Vagina (tissue), 2 donors: ENCODE data around the gene HUNK. TPM values are rescaled to one million over a fixed set of nuclear protein-coding genes. Genes with fewer than 3 reads are reported as not detected.

Source experiments
- DNase-seq, 2 donors: peaks; one replicate each; pipeline ENCODE4 v3.0.0-alpha.2; 2017; ENCODE audit errors: extremely low spot score in 2 of 2
- H3K27ac ChIP-seq: fragments of 200-600 bp; sonication (generic); one replicate; pipeline ENCODE4 v1.5.1; 2019
- H3K27me3 ChIP-seq: fragments of 200-600 bp; sonication (generic); one replicate; pipeline ENCODE4 v1.5.1; 2019
- H3K36me3 ChIP-seq, 2 donors: fragments of 200-600 bp; sonication (generic); one replicate each; pipeline ENCODE4 v1.5.1; 2017 to 2019
- H3K4me1 ChIP-seq: fragments of 200-600 bp; sonication (generic); one replicate; pipeline ENCODE4 v1.5.1; 2019
- H3K4me3 ChIP-seq, 2 donors: fragments of 200-600 bp; sonication (generic); 1 replicate in 1 of 2; 2 replicates in 1 of 2; pipeline ENCODE4 v1.5.1; 2016 to 2019
- H3K9me3 ChIP-seq: fragments of 200-600 bp; sonication (generic); one replicate; pipeline ENCODE4 v1.5.1; 2019
- POLR2A ChIP-seq, 2 donors: fragments of 450-650 bp; IDR thresholded peaks; one replicate each; pipeline ENCODE4 v1.6.1; 2017; ENCODE audit warnings: antibody characterized with exemption in 2 of 2, mild to moderate bottlenecking in 2 of 2, moderate library complexity in 2 of 2
- POLR2AphosphoS5 ChIP-seq, 2 donors: sonication (generic); formaldehyde crosslinking; IDR thresholded peaks; one replicate each; pipeline ENCODE4 v1.9.0; 2017; ENCODE audit warnings: antibody characterized with exemption in 2 of 2, mild to moderate bottlenecking in 2 of 2, low read depth in 1 of 2; ENCODE audit not compliant: insufficient read depth in 1 of 2
- intact Hi-C: fragments of 100-400 bp; cut with DNase I; formaldehyde crosslinking; loops from one replicate; pipeline ENCODE4 v1.15.1; 2023
- total RNA-seq: library from RNA; depleted of rRNA; stranded (reverse); fragments of >200 nt; gene quantifications from one replicate; pipeline ENCODE4 v1.2.3, GENCODE V29; 2016
- TF ChIP-seq, protein P1 (sequence below), 3 experiments: fragments of 450-650 bp in 2 of 3; fragments of 200-600 bp in 1 of 3; sonication (generic) in 1 of 3; IDR thresholded peaks; one replicate each; pipeline ENCODE4 v1.5.1; 2017 to 2019; ENCODE audit warnings: antibody characterized with exemption in 3 of 3, mild to moderate bottlenecking in 2 of 3, moderate library complexity in 2 of 3

Gene HUNK
- total RNA-seq, 1 donor from 2014 or later: 0.74 TPM

DNA sequence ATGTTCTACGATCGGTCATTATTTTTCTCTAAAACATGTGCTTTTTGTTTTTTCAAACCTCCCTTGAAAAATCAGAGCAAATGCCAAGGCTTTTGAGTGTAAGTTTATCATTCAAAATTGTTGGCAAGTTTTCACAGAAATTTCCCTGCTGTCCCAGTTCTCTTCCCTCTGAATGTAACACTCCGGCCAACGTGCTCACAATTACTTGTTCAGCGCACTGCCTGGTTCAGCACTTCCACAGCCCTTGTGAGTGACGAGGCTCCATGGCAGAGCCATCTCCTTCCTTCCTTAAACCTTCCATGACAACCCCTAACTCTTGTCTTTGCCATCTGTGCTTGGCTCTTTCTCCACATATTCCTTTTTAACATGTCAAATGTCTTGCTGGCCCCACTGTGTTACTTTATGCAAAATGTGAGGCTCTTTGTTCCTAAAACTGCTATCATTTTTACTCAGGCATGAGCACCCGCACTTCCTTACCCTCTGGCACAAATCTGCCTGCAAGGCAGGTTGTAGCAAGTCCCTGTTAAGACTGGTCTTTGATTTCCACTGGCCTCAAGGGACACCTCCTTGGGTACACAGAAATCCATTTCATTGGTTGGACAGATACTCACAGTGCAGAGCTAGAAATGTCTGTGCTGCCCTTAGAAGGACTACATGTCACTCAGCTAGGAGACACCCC, 142.8 kb downstream of the HUNK start:
- Histone ChIP-seq H3K27ac (no peak overlapping the region), H3K4me1 (peaks cover under 1% of the 10 kb centered on the region), H3K36me3 (no peaks in the 10 kb centered on the region), H3K27me3 (no peaks in the 10 kb centered on the region), H3K9me3 (no peaks in the 10 kb centered on the region), H3K4me3 (no peak overlapping the region)
- no peak for TF ChIP-seq POLR2A (IDR thresholded peaks at IDR 0.05)
- DNase-seq: no peak
- intact Hi-C loops: no loop called here

DNA sequence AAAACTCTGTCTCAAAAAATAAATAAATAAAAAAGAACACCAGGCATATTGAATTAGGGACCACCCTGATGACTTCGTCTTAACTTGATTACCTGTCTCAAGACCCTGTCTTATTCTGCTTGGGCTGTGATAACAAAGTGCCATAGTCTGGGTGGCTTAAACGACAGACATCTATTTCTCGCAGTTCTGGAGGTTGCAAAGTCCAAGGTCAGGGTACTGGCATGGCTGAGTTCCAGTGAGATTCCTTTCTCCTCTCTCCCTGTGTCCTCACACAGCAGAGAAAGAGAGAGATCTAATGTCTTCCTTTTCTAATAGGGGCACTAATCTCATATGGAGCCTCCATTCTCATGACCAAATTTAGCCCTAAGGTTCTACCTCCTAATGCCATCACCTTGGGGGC, 145.6 kb downstream of the HUNK start:
- no peak overlapping the region for H3K4me3 ChIP-seq
- no peak for DNase-seq

DNA sequence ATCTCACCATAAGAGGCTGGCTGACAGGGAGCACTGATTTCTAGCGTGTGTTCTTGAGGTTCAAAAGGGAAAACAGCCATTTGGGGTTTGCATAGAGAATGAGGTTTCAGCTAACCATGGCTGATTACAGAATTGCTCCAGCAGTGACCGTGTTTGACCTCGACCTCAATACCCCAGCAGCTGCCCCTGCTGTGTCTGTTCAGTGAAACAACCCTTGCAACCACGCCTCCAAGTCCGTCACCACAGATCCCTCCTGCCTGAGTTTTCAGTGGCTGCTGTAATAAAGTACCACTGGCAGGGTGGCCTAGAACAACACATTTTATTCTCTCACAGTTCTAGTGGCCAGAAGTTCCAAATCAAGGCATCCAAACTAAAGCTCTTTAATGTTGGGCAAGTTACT, 147.7 kb downstream of the HUNK start:
- no peak overlapping the region for H3K27ac ChIP-seq
- peaks cover 19% of the 10 kb centered on the region for H3K4me1 ChIP-seq
- H3K9me3 ChIP-seq: no peaks in the 10 kb centered on the region
- H3K36me3 ChIP-seq: no peaks in the 10 kb centered on the region
- DNase-seq: no peak
- H3K4me3 ChIP-seq: no peak overlapping the region
- intact Hi-C loops: no loop called here
- no peaks in the 10 kb centered on the region for H3K27me3 ChIP-seq
- TF ChIP-seq, protein P1, sequence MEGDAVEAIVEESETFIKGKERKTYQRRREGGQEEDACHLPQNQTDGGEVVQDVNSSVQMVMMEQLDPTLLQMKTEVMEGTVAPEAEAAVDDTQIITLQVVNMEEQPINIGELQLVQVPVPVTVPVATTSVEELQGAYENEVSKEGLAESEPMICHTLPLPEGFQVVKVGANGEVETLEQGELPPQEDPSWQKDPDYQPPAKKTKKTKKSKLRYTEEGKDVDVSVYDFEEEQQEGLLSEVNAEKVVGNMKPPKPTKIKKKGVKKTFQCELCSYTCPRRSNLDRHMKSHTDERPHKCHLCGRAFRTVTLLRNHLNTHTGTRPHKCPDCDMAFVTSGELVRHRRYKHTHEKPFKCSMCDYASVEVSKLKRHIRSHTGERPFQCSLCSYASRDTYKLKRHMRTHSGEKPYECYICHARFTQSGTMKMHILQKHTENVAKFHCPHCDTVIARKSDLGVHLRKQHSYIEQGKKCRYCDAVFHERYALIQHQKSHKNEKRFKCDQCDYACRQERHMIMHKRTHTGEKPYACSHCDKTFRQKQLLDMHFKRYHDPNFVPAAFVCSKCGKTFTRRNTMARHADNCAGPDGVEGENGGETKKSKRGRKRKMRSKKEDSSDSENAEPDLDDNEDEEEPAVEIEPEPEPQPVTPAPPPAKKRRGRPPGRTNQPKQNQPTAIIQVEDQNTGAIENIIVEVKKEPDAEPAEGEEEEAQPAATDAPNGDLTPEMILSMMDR (IDR thresholded peaks at IDR 0.05): no peak
- TF ChIP-seq POLR2A (IDR thresholded peaks at IDR 0.05) (no peak), POLR2AphosphoS5 (IDR thresholded peaks at IDR 0.05; ENCODE audit: insufficient read depth in 1 of 2, low read depth in 1 of 2) (no peak)

More for the DNA sequence above, 145.6 kb downstream of the HUNK start:
- H3K9me3 ChIP-seq: no peaks in the 10 kb centered on the region
- TF ChIP-seq POLR2A (IDR thresholded peaks at IDR 0.05): no peak
- TF ChIP-seq POLR2AphosphoS5 (IDR thresholded peaks at IDR 0.05; ENCODE audit: insufficient read depth in 1 of 2, low read depth in 1 of 2): no peak
- TF ChIP-seq, protein P1 (IDR thresholded peaks at IDR 0.05): no peak
- no peaks in the 10 kb centered on the region for H3K36me3 ChIP-seq
- H3K27ac ChIP-seq: no peak overlapping the region
- H3K4me1 ChIP-seq: peaks cover 19% of the 10 kb centered on the region
- no peaks in the 10 kb centered on the region for H3K27me3 ChIP-seq
- intact Hi-C loops: no loop called here

DNA sequence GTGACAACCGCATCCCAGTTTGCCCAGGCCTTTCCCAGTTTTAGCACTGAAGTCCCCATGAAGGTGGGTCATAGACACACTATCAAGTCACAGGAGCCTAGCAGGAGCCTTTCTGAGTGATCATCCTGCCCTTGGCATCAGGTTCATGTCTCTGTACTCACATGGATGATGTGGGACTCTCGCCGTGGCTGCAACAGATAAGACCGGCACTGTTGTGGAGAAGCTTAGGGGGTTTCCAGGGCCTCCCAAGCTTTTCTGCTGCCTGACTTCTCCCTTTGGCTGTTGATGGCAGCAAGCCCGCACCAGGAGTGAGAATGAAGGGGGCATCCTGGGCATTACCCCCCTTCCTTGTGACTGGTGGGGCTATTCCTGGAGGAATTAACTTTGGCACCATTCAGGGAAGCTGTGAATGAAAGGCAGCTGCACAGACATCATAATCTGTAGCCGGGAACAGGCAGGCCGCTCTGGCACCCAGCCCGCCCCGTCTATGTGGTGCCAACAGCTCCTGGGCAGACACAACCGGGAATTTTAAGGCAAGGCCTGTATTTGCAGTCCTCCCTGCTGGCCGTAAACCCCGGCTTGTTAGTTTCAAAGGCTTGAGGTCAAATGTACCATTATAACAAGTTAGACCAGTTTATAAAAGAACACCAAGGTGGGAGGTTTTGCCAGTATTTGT, 148.6 kb downstream of the HUNK start:
- TF ChIP-seq, protein P1 (IDR thresholded peaks at IDR 0.05): no peak
- Histone ChIP-seq H3K9me3 (no peaks in the 10 kb centered on the region), H3K27ac (no peak overlapping the region), H3K4me3 (no peak overlapping the region), H3K27me3 (no peaks in the 10 kb centered on the region), H3K36me3 (no peaks in the 10 kb centered on the region), H3K4me1 (peaks cover 19% of the 10 kb centered on the region)
- no peak for DNase-seq
- intact Hi-C loops: no loop called here

DNA sequence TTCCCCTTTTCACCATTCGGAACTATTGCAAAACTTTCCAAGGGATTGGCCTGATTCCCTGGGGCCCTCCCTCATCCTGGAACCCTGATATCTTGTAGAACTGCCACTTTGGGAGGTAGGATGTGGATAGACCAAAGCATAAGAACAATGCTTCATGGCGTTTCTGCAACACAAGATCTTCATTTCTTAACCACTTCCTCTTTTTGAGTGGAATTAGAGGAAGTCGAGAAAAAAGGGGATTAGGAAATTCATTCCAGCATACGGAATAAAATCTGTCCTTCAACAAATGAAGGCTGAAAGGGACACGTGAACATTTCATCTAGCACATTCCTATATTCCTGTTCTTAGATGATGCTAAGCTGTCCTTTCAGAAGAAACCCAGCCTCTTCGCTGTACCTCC, 149.3 kb downstream of the HUNK start:
- H3K9me3 ChIP-seq: no peaks in the 10 kb centered on the region
- TF ChIP-seq POLR2AphosphoS5 (IDR thresholded peaks at IDR 0.05; ENCODE audit: insufficient read depth in 1 of 2, low read depth in 1 of 2) (no peak), POLR2A (IDR thresholded peaks at IDR 0.05) (no peak)
- TF ChIP-seq, protein P1 (IDR thresholded peaks at IDR 0.05): no peak
- no peak for DNase-seq
- H3K27me3 ChIP-seq: no peaks in the 10 kb centered on the region
- intact Hi-C loops: no loop called here
- no peaks in the 10 kb centered on the region for H3K36me3 ChIP-seq
- H3K4me1 ChIP-seq: peaks cover 19% of the 10 kb centered on the region
- no peak overlapping the region for H3K4me3 ChIP-seq
- no peak overlapping the region for H3K27ac ChIP-seq
